NCI-H2171 treated with DMSO at 0.1 percent for 48 hours (cell line): ENCODE results near the gene ANTXRL.
"Not testable (repeated sequence)": the region's sequence is repeated elsewhere in the genome, so short reads cannot be mapped to it uniquely, and the experiment has no call there.

ENCODE experiments used
- DNase-seq: peaks from one replicate; lab custom pipeline; 2025; lab: John Stamatoyannopoulos, UW

ANTXRL gene

DNA sequence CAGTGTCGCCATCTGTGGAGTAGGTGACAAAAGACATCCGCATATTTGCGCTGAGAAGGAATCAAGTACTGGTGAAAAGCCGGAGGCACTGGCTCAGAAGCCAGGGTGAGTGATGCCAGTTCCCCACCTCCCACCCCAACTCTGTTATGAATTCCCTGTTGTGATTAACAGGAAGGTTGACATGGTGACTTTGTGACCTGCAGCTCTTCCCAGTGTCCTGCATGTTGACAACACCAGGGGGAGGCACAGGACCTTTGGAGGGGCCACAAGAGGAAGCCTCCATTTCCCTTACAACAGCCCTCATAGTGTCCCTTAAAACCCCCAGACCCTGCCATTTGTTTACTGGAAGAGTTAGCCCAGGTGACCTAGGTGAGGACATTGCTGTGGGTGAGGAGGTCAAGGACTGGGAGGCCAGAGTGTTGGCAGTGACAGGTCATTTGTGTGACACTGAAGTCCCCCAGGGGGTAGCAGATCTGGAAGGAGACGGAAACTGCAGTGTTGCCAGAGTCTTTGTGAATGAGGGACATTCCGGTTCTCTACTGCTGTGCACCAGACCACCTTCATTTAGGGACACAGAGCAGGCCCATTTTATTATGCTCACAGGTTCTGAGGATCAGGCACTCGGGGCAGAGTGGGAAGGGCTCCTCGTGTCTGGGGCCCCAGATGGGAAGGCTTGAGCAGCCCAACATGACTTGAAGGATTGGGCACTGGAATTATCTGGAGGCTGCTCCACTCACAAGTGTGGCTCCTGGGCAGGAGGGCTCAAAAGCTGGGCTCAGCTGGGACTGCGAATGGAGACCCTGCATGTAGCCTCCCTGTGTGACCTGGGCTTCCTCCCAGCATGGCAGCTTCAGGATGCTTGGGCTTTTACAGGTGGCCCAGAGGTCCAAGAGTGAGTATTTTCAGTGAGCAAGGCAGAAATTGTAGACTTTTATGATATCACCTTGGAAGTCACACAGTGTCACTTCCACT lies 13.0 kb upstream of the ANTXRL start:
- DNase-seq, result no peak

DNA sequence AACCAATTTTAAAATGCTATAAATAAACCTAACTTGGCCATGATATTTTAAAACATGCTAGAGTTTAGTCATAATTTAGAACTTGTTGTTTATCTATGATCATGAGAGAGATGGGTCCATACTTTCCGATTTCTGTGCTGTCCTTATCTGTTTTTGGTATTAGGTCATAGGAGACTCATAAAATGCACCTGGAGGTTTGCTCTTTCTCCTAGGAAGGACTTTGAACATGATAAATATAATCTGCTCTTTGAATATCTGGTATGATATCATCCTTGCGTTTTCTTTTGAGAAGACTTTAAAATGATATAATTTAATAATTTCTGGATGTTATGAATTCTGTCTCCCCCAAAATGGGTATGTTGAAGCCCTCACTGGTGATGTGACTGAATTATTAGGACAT lies 9.0 kb upstream of the ANTXRL start:
- DNase-seq, result no peak

DNA sequence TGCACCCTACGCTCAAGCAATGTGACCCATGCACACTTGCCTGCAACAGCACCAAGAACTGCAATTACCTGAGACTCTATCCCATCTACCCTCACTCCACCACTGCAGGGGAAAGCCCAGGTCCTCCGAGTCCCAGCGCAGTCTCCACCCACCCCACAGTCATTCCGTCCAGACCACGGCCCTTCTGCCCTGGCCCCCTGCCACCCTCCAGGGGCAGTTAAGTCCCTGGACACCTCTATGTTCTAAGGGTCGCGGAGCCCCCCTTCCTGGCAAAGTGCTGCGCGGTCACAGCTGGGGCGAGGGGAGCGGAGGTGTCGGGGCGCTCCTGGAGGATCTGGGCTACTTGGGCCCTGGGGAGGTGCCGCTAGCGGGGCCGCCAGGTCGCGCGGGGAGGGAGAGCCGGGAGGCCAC lies 4.4 kb upstream of the ANTXRL start:
- DNase-seq, result not testable (repeated sequence)

DNA sequence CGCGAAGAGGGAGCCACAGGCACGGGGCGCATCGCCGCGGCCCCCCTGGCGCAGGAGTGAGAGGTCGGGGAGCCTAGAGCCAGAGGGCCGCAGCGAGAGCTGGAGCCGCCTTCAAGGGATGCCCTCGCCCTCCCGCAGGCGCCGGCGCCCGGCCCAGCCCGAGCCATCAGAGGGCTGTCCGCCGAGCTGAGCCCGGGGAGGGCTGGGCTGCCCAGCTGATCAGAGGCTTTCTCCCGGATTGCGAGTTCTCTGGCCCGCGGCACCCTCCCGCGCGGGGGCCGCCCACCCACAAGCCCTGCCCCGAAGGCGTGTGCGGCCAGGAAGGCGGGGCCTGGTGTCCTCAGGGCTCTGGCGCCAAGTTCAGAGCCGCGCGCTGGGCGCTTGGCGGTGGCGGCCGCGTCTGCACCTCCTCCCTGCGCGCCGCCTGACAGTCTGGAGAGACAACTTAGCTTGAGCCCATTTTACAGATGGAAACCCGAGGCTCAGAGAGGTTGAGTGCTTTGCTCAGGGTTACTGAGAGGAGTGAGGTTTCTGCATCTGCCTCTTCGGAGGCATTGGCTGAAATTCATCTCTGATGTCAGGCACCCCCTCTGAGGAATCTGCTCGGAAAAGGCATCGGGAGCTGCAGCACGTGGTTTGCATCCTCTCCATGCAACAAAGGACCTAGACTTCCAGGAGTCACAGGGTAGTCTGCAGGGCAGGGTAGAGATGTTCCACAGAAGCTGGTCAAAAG lies 3.8 kb upstream of the ANTXRL start:
- DNase-seq, result peak; percentile 2

DNA sequence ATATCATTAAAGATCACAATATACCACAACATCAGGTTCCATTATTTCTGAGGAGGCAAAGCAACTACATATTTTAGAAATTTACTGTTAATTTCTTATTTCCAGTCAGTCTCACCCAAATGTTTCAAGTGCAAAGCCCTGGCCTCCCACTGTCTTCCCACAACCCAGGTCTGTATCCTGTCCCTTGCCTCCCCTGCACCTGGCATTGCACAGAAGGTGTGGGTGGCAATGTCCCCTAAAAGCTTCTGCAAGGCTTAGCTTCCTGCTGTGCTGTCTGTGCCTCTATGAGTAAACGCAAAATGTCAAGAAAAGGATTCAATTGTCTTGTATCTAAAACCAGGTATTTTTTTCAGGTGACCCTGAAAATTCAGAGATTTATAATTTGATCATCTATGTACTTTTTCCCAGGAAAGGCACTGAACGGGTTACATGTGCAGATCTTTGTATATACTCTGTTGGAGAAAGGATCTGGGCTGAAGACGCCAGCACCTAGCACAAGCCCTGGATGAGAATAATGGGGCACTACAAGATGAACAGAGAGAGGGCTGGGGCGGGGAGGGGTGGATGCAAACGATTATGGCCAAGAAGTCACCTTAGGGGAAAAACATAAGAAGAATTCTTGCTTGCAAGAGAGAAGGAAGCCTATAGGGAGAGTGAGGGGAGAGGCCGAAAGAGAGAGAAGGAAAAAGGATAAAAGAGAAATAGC lies 3.1 kb upstream of the ANTXRL start:
- peak; percentile 3 for DNase-seq

DNA sequence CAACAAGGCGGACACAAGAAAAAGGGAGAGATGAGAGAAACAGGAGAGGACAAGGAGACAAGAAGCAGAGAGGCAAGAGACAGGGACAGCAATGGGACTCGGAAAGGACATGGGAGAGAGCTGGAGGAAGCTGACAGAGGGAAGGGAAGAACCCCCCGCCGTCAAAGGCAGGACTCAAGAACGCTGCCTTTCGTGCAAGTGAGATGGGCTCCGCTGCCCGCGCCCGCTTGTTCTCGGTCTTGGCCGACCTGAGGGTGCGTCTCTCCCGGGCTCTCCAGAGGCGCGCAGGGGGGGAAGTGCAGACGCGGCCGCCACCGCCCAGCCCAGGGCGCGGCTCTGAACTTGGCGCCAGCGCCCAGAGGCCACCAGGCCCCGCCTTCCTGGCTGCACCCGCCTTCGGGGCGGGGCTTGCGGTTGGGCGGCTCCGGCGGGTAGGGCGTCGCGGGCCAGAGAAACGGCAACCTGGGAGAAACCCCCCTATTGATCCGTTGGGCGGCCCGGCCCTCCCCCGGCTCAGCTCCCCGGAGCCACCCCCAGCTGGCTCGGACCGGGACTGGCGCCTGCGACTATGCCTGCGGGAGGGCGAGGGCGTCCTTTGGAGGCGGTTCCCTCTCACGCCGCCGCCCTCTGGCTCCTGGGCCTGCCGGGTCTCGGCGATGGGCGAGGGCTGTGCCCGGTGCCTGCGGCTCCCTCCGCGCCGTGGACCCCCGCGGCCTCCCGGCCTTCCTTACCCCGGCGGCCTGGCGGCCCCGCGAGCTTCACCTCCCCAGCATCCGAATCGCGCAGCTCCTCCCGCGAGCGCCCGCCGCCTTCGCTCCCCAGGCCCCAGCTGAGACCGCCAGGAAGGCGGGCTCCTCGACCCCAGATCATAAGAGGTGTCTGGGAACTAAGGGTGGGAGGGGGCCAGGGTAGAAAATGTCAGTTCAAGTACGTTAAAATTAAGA lies 2.2 kb upstream of the ANTXRL start:
- DNase-seq, result peak; percentile 76

DNA sequence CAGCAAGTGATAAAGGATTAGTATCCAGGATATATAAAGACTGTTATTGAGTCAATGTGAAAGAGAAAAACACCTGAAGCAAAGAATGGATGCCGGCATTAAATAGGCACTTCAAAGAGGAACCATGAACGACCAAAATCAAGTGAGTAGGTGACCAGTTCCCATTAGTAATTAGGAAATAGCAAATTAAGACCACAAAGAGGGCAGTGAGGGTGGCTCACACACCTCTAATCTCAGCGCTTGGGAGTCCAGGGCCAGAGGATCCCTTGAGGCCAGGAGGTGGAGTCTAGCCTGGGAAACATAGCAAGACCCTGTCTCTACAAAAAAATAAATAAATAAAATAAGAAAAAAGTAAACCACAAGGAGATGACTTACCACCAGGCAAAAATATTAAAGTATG lies 1.5 kb upstream of the ANTXRL start:
- DNase-seq, result no peak

DNA sequence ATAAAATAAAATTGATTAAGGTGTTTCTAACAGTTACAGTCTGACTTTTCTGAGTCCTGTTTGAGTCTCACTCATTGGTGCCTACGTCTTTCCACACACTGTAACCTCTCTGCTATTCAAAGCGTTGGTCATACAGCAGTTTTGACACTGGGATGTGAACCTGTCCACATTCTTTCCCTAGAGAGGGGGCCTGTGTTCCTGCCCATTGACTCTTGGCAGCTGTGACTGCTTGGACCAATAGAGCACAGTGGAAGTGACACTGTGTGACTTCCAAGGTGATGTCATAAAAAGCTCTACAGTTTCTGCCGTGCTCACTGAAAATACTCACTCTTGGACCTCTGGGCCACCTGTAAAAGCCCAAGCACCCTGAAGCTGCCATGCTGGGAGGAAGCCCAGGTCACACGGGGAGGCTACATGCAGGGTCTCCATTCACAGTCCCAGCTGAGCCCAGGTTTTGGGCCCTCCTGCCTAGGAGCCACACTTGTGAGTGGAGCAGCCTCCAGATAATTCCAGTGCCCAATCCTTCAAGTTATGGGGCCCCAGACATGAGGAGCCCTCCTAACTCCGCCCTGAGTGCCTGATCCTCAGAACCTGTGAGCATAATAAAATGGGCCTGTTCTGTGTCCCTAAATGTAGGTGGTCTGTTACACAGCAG lies 704 bp upstream of the ANTXRL start:
- no peak for DNase-seq

DNA sequence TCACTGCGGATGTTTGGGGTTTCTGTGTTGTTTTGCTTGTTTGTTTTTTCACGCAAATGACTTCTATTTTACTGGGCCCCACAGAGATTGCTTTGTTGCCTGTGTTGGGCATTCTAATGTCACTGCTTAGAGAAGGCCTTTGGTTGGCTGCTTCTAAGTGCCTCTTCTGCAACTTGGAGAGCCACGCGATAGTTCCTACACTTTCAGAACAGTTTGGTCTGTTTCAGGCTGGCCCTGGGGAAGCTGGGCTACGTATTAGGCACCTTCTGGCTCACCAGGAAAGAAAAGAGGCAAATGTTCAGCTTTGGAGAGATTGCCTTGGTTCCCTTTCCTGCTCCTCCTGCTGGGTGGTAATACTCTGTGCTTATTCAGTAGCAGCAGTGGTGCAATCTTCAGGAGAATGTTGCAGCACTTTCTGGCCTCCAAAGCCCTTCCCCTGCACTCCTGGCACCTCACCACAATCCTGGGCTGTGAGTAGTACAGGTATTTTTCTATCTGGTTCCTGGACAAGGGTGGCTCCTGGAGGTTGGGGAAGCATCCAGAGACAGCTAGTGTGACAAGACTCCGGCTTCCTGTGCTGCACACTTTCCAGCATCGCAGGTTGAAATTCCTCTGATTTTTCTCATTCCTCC lies 1.2 kb downstream of the ANTXRL start:
- no peak for DNase-seq

DNA sequence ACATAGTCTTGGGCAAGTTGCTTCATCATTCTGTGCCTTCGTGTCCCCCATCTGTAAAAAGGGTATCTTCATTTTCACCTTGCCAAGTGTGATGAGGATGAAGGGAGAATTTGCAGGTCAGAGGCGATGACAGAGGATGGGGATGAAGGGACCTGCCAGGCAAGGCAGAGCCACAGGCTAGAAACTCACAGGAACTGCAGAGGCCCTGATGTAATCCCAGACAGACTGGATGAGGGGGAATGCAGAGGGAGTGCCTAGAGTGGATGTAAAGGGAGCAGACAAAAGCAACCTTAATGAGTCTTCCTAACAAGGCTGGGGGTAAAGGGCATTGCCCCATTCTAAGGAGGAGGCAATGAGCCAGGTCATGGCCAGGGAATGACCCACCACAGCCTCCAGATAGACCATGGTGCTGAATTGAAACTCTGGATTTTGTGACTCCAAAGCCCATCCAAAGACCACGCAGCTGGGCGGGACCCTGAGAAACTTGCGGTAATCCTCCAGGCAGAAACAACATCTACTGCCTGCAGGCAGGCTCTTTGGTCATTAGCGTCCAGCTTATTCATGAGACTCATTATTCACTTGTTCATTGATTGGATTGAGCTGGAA lies 1.9 kb downstream of the ANTXRL start:
- no peak for DNase-seq

DNA sequence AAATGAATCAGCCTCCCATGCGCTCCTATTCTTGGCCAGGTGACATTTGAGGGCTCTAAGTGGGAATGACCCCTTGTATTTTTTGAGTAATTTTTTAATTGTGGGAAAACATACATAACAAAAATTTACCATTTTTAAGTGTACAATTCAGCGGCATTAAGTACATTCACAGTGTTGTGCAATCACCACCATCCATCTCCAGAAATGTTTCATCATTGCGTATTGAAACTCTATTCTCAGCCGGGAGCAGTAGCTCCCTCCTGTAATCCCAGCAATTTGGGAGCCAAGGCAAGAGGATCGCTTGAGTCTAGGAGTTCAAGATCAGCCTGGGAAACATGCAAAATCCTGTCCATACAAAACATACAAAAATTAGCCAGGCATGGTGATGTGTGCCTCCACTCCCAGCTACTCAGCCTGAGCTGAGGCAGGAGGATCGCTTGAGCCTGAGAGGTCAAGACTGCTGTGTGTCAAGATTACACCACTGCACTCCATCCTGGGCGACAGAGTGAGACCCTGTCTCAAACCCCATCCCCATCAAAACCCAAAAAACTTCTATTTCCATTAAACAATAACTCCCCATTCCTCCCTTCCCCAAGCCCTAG lies 2.5 kb downstream of the ANTXRL start:
- DNase-seq, result no peak

DNA sequence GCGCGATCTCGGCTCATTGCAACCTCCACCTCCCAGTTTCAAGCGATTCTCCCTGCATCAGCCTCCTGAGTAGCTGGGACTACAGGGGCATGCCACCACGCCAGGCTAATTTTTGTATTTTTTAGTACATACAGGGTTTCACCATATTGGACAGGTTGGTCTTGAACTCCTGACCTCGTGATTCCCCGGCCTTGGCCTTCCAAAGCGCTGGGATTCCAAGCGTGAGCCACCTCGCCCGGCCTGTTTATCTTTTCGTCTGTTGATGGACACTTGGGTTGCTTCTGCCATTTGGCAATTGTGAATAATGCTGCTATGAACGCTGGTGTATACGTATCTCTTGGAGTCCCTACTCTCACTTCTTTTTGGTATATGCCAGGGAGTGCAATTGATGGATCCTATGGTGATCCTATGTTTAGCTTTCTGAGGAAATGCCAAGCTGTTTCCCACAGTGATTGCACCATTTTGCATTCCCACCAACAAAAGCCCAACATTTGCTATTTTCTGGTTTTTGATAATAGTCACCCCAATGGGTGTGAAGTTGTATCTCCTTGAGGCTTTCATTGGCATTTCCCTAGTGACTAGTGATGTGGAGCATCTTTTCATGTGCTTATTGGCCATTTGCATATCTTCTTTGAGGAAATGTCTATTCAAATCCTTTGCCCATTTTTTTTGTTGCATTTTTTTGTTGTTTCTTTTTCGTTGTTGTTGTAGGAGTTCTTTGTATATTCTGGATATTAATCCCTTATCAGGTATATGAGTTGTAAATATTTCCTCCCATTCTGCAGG lies 3.5 kb downstream of the ANTXRL start:
- no peak for DNase-seq

DNA sequence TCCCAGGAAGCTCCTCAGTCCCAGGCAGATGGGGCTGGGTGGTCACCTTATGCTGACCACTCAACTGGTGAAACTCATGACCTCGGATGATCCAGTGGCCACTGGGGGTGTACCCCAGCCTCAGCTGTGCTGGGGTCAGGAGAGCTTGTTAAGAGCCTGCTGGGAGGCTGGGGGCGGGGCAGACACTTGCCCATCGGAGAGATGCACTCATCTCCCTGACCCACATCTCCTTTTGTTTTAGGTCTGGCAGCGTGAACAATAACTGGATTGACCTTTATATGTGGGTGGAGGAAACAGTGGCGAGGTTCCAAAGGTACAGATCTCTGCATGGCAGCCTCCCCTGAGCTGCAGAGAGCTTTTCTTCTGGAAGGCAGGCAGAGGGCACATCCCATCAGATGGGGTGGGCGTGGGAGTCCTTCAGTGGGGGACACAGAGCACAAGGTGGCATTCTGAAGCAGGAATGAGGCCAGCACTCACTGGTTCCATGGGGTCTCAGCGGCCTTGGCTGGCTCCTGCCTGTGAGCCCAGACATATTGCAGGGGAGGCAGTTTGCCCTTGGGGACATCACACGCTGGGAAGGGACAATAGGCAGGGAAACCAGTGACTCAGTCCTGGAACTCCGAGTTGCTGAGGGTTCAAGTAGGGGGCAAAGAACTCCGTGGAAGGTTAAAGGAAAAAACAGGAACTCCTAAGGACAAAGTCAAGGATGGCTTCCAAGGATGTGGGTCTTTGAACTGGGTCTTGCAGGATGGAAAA lies 5.2 kb downstream of the ANTXRL start:
- no peak for DNase-seq

DNA sequence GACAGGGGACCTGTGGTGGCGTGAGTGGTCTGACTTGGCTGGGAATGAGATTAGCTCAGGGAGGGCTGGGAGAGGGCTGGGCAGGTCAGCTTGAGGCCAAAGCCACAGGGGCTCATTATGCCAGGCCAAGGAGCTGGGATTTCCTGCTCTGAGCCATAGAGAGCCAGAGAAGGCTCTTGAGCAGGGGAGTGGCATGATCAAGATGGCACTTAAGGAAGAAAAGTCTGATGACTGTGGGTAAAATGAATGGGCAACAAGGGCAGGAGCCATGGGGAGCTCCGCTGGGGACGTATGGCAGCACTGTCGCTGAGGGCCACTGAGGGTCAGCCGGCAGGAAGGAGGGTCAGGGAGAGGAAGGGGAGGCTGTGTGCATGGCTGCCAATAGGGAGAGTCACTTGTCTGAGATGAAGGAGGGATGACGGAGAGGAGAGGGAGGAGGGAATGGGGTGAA lies 5.8 kb downstream of the ANTXRL start:
- DNase-seq, result no peak

DNA sequence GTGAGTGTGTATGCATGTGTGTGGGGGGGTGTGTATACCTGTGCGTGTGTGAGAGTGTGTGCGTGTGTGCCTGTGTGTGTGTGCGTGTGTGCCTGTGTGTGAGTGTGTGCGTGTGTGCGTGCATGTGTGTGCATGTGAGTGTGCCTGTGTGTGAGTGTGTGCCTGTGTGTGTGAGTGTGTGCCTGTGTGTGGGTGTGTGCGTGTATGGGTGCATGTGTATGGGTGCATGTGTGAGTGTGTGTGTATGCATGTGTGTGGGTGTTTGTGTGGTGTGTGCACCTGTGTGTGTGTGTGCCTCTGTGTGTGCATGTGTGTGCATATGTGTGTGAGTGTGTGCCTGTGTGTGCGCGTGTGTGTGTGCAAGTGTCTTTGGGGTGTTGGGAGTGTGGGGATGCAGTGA lies 6.4 kb downstream of the ANTXRL start:
- DNase-seq, result no peak

DNA sequence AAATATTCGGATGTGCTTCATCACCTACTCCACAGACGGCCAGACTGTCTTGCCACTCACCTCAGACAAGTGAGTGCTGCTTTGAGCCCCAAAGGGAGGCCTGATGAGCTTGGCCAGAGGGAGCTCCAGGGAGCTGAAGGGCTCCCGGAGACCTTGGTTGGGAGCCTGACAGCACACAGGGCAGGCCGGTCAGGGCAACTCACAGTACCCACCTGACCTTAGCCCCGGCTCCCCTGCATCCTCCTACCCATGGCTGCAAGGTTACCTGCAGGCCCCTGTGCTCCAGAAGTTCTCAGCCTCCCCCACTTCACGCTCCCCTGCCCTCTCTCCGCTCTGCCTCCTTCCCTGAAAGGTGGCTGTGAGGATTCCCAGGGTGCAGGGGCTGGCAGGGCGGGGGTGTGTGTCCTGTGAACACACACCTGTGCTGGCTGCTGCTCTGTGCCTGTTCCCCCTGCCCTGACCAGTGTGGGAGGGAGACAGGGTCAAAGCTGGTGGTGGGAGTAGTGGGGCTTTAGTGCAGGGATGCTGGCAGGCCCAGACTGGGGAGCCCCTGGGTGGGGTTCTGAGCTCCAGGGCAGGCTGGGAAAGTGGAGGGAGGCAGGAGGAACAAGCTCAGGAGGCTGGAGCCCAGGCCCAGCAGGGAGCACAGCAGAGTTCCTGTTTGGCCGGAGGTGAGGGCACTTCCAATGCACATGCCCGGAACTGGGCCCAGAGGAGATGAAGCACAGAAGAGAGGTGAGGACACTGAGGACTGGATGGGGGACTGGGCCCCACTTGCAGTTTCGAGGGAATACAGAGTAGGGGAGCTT lies 7.2 kb downstream of the ANTXRL start:
- DNase-seq, result no peak

DNA sequence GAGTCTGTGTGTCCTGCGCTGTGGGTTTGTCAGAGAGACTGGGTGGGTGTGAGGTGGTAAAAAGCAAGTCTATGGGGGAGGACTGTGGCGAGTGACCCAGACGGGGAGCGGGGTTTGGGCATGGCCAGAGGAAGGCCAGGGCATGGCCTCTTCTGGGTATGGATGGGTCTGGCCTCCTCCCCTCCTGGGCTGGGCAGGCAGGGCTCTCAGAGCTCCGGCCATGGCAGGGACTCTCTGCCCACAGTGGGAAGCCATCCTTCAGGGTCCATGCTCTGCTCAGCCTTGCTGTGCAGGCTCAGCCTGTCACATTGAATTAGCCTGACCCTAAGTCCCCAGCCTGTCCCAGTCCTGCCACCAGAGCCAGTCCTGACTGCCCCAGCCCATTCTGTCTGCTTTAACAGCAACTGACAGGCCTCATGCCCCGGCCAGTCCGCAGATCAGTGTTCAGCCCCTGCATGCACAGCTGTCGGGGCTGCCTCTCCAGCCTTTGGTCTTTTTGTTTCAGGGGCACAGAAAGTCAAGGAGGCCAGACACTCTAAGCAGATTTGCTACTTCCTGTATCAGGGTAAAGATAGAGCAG lies 7.9 kb downstream of the ANTXRL start:
- DNase-seq, result no peak
